ENCODE results near the gene EML3. TPM values are rescaled to one million over a fixed set of nuclear protein-coding genes. Genes with fewer than 3 reads are reported as not detected.
A peak's percentile ranks its signal among the peaks of the same experiment; 100 is the strongest.

Gene EML3, protein sequence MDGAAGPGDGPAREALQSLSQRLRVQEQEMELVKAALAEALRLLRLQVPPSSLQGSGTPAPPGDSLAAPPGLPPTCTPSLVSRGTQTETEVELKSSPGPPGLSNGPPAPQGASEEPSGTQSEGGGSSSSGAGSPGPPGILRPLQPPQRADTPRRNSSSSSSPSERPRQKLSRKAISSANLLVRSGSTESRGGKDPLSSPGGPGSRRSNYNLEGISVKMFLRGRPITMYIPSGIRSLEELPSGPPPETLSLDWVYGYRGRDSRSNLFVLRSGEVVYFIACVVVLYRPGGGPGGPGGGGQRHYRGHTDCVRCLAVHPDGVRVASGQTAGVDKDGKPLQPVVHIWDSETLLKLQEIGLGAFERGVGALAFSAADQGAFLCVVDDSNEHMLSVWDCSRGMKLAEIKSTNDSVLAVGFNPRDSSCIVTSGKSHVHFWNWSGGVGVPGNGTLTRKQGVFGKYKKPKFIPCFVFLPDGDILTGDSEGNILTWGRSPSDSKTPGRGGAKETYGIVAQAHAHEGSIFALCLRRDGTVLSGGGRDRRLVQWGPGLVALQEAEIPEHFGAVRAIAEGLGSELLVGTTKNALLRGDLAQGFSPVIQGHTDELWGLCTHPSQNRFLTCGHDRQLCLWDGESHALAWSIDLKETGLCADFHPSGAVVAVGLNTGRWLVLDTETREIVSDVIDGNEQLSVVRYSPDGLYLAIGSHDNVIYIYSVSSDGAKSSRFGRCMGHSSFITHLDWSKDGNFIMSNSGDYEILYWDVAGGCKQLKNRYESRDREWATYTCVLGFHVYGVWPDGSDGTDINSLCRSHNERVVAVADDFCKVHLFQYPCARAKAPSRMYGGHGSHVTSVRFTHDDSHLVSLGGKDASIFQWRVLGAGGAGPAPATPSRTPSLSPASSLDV
- total RNA-seq (ENCODE audit: low replicate concordance), result 4.0 and 26.6 TPM in 2 replicates

- Mint-ChIP-seq H3K9me3 (no peaks in the 10 kb centered on the region), H3K4me1 (peaks cover 27% of the 10 kb centered on the region), H3K4me3 (peak within 1 kb of the TSS; percentile 94), H3K36me3 (peaks cover 5% of the 10 kb centered on the region), H3K27ac (peak within 1 kb of the TSS; percentile 95), H3K27me3 (ENCODE audit: insufficient read depth, low read depth) (peaks cover 4% of the 10 kb centered on the region)
- TF ChIP-seq EZH2phosphoT487 (IDR thresholded peaks at IDR 0.05) (no peak), EZH2 (IDR thresholded peaks at IDR 0.05) (no peak)
- TF ChIP-seq, protein P1, sequence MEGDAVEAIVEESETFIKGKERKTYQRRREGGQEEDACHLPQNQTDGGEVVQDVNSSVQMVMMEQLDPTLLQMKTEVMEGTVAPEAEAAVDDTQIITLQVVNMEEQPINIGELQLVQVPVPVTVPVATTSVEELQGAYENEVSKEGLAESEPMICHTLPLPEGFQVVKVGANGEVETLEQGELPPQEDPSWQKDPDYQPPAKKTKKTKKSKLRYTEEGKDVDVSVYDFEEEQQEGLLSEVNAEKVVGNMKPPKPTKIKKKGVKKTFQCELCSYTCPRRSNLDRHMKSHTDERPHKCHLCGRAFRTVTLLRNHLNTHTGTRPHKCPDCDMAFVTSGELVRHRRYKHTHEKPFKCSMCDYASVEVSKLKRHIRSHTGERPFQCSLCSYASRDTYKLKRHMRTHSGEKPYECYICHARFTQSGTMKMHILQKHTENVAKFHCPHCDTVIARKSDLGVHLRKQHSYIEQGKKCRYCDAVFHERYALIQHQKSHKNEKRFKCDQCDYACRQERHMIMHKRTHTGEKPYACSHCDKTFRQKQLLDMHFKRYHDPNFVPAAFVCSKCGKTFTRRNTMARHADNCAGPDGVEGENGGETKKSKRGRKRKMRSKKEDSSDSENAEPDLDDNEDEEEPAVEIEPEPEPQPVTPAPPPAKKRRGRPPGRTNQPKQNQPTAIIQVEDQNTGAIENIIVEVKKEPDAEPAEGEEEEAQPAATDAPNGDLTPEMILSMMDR (IDR thresholded peaks at IDR 0.05), result peak; percentile 99
- Histone ChIP-seq H3K4me1 (peaks cover 7% of the 10 kb centered on the region), H3K79me2 (ENCODE audit: low read depth) (no peaks in the 10 kb centered on the region), H3K4me3 (peak within 1 kb of the TSS; percentile 94), H3K9ac (peak within 1 kb of the TSS; percentile 52), H4K20me1 (ENCODE audit: low read depth) (no peaks in the 10 kb centered on the region), H3K36me3 (no peaks in the 10 kb centered on the region), H3K27me3 (peaks cover 13% of the 10 kb centered on the region), H3K9me3 (ENCODE audit: low read depth) (no peaks in the 10 kb centered on the region), H3K4me2 (peak within 1 kb of the TSS; percentile 81), H3K27ac (no peak within 1 kb of the TSS), H3F3A (ENCODE audit: low read depth) (peaks cover 20% of the 10 kb centered on the region), H2AFZ (replicated peaks) (peak within 1 kb of the TSS; percentile 82)
- peak; percentile 97 for DNase-seq (ENCODE audit: low spot score)
These were observed at the start of gene EML3, which contains the start of gene ROM1 for GRCh38 chr11:62612366-62613290. Gene EML3, minus strand, starts transcription at chr11:62612775. Its CDS starts 318 bp downstream, at chr11:62612457. Gene ROM1, plus strand, starts transcription at chr11:62613257. Its CDS starts 25 bp downstream, at chr11:62613282.

GRCh38 chr11:62656796-62657429 is 44.3 kb upstream of the EML3 start:
- no peaks in the 10 kb centered on the region for H3K27me3 Mint-ChIP-seq (ENCODE audit: insufficient read depth, low read depth)
- H3K27ac Mint-ChIP-seq, result no peak overlapping the region
- Histone ChIP-seq H3K27ac (no peak overlapping the region), H3K9ac (no peak overlapping the region), H3K27me3 (no peaks in the 10 kb centered on the region), H2AFZ (replicated peaks) (no peak overlapping the region), H3K36me3 (no peaks in the 10 kb centered on the region), H3K79me2 (ENCODE audit: low read depth) (peaks cover 12% of the 10 kb centered on the region), H3K4me2 (no peak overlapping the region), H3K9me3 (ENCODE audit: low read depth) (no peaks in the 10 kb centered on the region), H3F3A (ENCODE audit: low read depth) (peaks cover 14% of the 10 kb centered on the region), H4K20me1 (ENCODE audit: low read depth) (no peaks in the 10 kb centered on the region), H3K4me3 (no peak overlapping the region), H3K4me1 (no peaks in the 10 kb centered on the region)
- H3K36me3 Mint-ChIP-seq, result no peaks in the 10 kb centered on the region
- H3K9me3 Mint-ChIP-seq, result no peaks in the 10 kb centered on the region
- H3K4me3 Mint-ChIP-seq, result no peak overlapping the region
- DNase-seq (ENCODE audit: low spot score), result no peak
- TF ChIP-seq EZH2phosphoT487 (IDR thresholded peaks at IDR 0.05) (no peak), EZH2 (IDR thresholded peaks at IDR 0.05) (no peak)
- TF ChIP-seq, protein P1 (IDR thresholded peaks at IDR 0.05), result no peak
- H3K4me1 Mint-ChIP-seq, result peaks cover 18% of the 10 kb centered on the region

- H3K4me3 ChIP-seq, result no peak overlapping the region
- no peaks in the 10 kb centered on the region for H3K36me3 Mint-ChIP-seq
- H3K9me3 ChIP-seq (ENCODE audit: low read depth), result no peaks in the 10 kb centered on the region
- no peak overlapping the region for H3K27ac ChIP-seq
- no peaks in the 10 kb centered on the region for H3K27me3 Mint-ChIP-seq (ENCODE audit: insufficient read depth, low read depth)
- H3K36me3 ChIP-seq, result no peaks in the 10 kb centered on the region
- peak overlapping the region; percentile 42 for H3K27ac Mint-ChIP-seq
- H3K9ac ChIP-seq, result no peak overlapping the region
- peaks cover 14% of the 10 kb centered on the region for H3F3A ChIP-seq (ENCODE audit: low read depth)
- no peak overlapping the region for H3K4me2 ChIP-seq
- H3K4me1 Mint-ChIP-seq, result peaks cover 21% of the 10 kb centered on the region
- no peaks in the 10 kb centered on the region for H3K9me3 Mint-ChIP-seq
- no peak overlapping the region for H2AFZ ChIP-seq (replicated peaks)
- H3K27me3 ChIP-seq, result no peaks in the 10 kb centered on the region
- H3K4me3 Mint-ChIP-seq, result peak overlapping the region; percentile 76
- H3K4me1 ChIP-seq, result no peaks in the 10 kb centered on the region
- H4K20me1 ChIP-seq (ENCODE audit: low read depth), result no peaks in the 10 kb centered on the region
- TF ChIP-seq, protein P1 (IDR thresholded peaks at IDR 0.05), result no peak
- TF ChIP-seq EZH2phosphoT487 (IDR thresholded peaks at IDR 0.05), result no peak
- TF ChIP-seq EZH2 (IDR thresholded peaks at IDR 0.05), result no peak
- DNase-seq (ENCODE audit: low spot score), result no peak
- H3K79me2 ChIP-seq (ENCODE audit: low read depth), result peaks cover 29% of the 10 kb centered on the region
These were observed 41.7 kb upstream of the EML3 start for GRCh38 chr11:62654297-62654696.
